ENCODE results near the gene CRTAC1.
A peak's percentile ranks its signal among the peaks of the same experiment; 100 is the strongest.

The CRTAC1 gene

GRCh38 chr10:97892506-97892905 lies 137.9 kb downstream of the CRTAC1 start:
- DNase-seq, result no peak

- no peak for DNase-seq
Measured at GRCh38 chr10:97891497-97892167, 138.8 kb downstream of the CRTAC1 start.

GRCh38 chr10:97889461-97890265 lies 140.8 kb downstream of the CRTAC1 start:
- DNase-seq, result no peak

- DNase-seq, result no peak
Measured at GRCh38 chr10:97888641-97889262, 141.7 kb downstream of the CRTAC1 start.

- no peak for DNase-seq
Measured at GRCh38 chr10:97888134-97888533, 142.3 kb downstream of the CRTAC1 start.

GRCh38 chr10:97887399-97887798 lies 143.0 kb downstream of the CRTAC1 start:
- DNase-seq, result no peak

GRCh38 chr10:97886286-97886685 lies 144.1 kb downstream of the CRTAC1 start:
- DNase-seq, result no peak

- DNase-seq, result no peak
Measured at GRCh38 chr10:97883092-97883485, 147.3 kb downstream of the CRTAC1 start.

- DNase-seq, result no peak
Measured at GRCh38 chr10:97882142-97883091, 148.0 kb downstream of the CRTAC1 start.

GRCh38 chr10:97880109-97880508 lies 150.3 kb downstream of the CRTAC1 start:
- DNase-seq, result no peak

GRCh38 chr10:97879241-97879640 lies 151.2 kb downstream of the CRTAC1 start:
- no peak for DNase-seq

GRCh38 chr10:97876402-97876801 lies 154.0 kb downstream of the CRTAC1 start:
- no peak for DNase-seq

- no peak for DNase-seq
Measured at GRCh38 chr10:97875391-97875790, 155.0 kb downstream of the CRTAC1 start.

GRCh38 chr10:97874332-97874731 lies 156.1 kb downstream of the CRTAC1 start:
- DNase-seq, result no peak

GRCh38 chr10:97873569-97873968 lies 156.9 kb downstream of the CRTAC1 start:
- DNase-seq, result no peak

GRCh38 chr10:97870990-97871389 lies 159.4 kb downstream of the CRTAC1 start:
- no peak for DNase-seq

GRCh38 chr10:97869091-97870042 lies 161.1 kb downstream of the CRTAC1 start:
- peak; percentile 89 for DNase-seq

- no peak for DNase-seq
Measured at GRCh38 chr10:97868134-97868685, 162.2 kb downstream of the CRTAC1 start.

- DNase-seq, result no peak
Measured at GRCh38 chr10:97867220-97867800, 163.1 kb downstream of the CRTAC1 start.

- no peak for DNase-seq
Measured at GRCh38 chr10:97866524-97867219, 163.7 kb downstream of the CRTAC1 start.
